Neural progenitor cell (in vitro differentiated cells): ENCODE data around the gene ASTN1. TPM values are rescaled to one million over a fixed set of nuclear protein-coding genes. Genes with fewer than 3 reads are reported as not detected.

Source experiments
- DNase-seq: peaks from one replicate; pipeline ENCODE4 v3.0.0-alpha.2; 2016; ENCODE audit warnings: low spot score
- H2AFZ ChIP-seq: fragments of 200-600 bp; sonication (generic); replicated peaks from 2 replicates; pipeline ENCODE4 v1.6.1; 2016; ENCODE audit warnings: antibody characterized with exemption
- H3F3A ChIP-seq: fragments of 200-600 bp; sonication (generic); 2 replicates; pipeline ENCODE4 v1.6.1; 2016; ENCODE audit warnings: antibody characterized with exemption, low read depth
- H3K27ac ChIP-seq: fragments of 200-600 bp; sonication (generic); 2 replicates; pipeline ENCODE4 v1.5.1; 2016; ENCODE audit warnings: mild to moderate bottlenecking
- H3K27me3 ChIP-seq: fragments of 200-600 bp; sonication (generic); 2 replicates; pipeline ENCODE4 v1.6.1; 2016; ENCODE audit warnings: mild to moderate bottlenecking, moderate library complexity
- H3K36me3 ChIP-seq: fragments of 200-600 bp; sonication (generic); 2 replicates; pipeline ENCODE4 v1.5.1; 2016
- H3K4me1 ChIP-seq: fragments of 200-600 bp; sonication (generic); 2 replicates; pipeline ENCODE4 v1.6.1; 2016; ENCODE audit warnings: mixed run types
- H3K4me2 ChIP-seq: fragments of 200-600 bp; sonication (generic); 2 replicates; pipeline ENCODE4 v1.6.1; 2016
- H3K4me3 ChIP-seq: fragments of 200-600 bp; sonication (generic); 2 replicates; pipeline ENCODE4 v1.5.1; 2016
- H3K79me2 ChIP-seq: fragments of 200-600 bp; sonication (generic); 2 replicates; pipeline ENCODE4 v1.6.1; 2016; ENCODE audit warnings: low read depth
- H3K9ac ChIP-seq: fragments of 200-600 bp; sonication (generic); 2 replicates; pipeline ENCODE4 v1.6.1; 2016
- H3K9me3 ChIP-seq: fragments of 200-600 bp; sonication (generic); 2 replicates; pipeline ENCODE4 v1.5.1; 2016; ENCODE audit warnings: low read depth
- H4K20me1 ChIP-seq: fragments of 200-600 bp; sonication (generic); 2 replicates; pipeline ENCODE4 v1.6.1; 2016; ENCODE audit warnings: low read depth
- H3K27ac Mint-ChIP-seq: 3 replicates; pipeline ENCODE4 v1.8.0; 2021; ENCODE audit warnings: mixed read lengths
- H3K27me3 Mint-ChIP-seq: 2 replicates; pipeline ENCODE4 v1.8.0; 2022; ENCODE audit warnings: low read depth, mild to moderate bottlenecking, inconsistent platforms, moderate library complexity, mixed read lengths; ENCODE audit not compliant: insufficient read depth
- H3K36me3 Mint-ChIP-seq: 3 replicates; pipeline ENCODE4 v1.8.0; 2021; ENCODE audit warnings: mixed read lengths
- H3K4me1 Mint-ChIP-seq: 3 replicates; pipeline ENCODE4 v1.8.0; 2021; ENCODE audit warnings: mixed read lengths
- H3K4me3 Mint-ChIP-seq: 3 replicates; pipeline ENCODE4 v1.8.0; 2021; ENCODE audit warnings: mild to moderate bottlenecking, moderate library complexity, mixed read lengths
- H3K9me3 Mint-ChIP-seq: 3 replicates; pipeline ENCODE4 v1.8.0; 2020; ENCODE audit warnings: mixed read lengths
- EZH2 ChIP-seq: fragments of 200-600 bp; sonication (generic); IDR thresholded peaks from 2 replicates; pipeline ENCODE4 v1.6.1; 2017; ENCODE audit warnings: antibody characterized with exemption, mild to moderate bottlenecking, moderate library complexity
- EZH2phosphoT487 ChIP-seq: fragments of 200-600 bp; sonication (generic); IDR thresholded peaks from 2 replicates; pipeline ENCODE4 v1.6.1; 2017; ENCODE audit warnings: antibody characterized with exemption
- total RNA-seq: library from RNA; depleted of rRNA; stranded (reverse); fragments of >200 nt; gene quantifications from 2 replicates; pipeline ENCODE4 v1.2.3, GENCODE V29; 2015; ENCODE audit warnings: low replicate concordance
- TF ChIP-seq, protein P1 (sequence below): fragments of 200-600 bp; sonication (generic); IDR thresholded peaks from 2 replicates; pipeline ENCODE4 v1.5.1; 2017; ENCODE audit warnings: antibody characterized with exemption, mild to moderate bottlenecking

ASTN1 gene
- total RNA-seq, 1 donor from 2014 or later, result 7.7 TPM

DNA sequence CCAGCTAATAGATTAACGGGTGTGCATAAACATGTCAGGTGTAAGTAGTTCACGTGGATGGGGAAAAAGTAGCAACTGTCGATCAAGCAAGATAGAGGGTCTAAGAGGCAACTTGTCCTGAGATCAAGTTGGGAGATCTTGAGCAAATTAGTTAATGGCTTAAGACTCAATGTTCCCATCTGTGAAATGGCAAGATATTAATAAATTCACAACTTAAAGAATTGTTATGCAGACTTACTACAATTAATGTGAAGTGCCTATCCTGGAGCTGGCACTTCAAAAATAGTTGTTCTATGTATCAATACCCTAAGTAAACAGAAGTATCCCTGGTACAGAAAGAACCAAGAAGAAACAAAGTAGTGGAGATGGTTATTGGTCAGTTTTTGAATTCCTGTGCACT lies 312.4 kb downstream of the ASTN1 start:
- Histone ChIP-seq H3K4me2 (no peak overlapping the region), H2AFZ (no peak overlapping the region), H4K20me1 (no peaks in the 10 kb centered on the region), H3K9ac (no peak overlapping the region), H3K27ac (no peak overlapping the region), H3K4me3 (no peak overlapping the region), H3K36me3 (no peaks in the 10 kb centered on the region), H3K27me3 (no peaks in the 10 kb centered on the region), H3F3A (no peaks in the 10 kb centered on the region), H3K79me2 (no peaks in the 10 kb centered on the region), H3K9me3 (no peaks in the 10 kb centered on the region), H3K4me1 (no peaks in the 10 kb centered on the region)
- peaks cover 5% of the 10 kb centered on the region for H3K4me1 Mint-ChIP-seq
- DNase-seq, result no peak
- no peaks in the 10 kb centered on the region for H3K9me3 Mint-ChIP-seq
- no peak overlapping the region for H3K27ac Mint-ChIP-seq
- H3K36me3 Mint-ChIP-seq, result no peaks in the 10 kb centered on the region
- no peaks in the 10 kb centered on the region for H3K27me3 Mint-ChIP-seq
- H3K4me3 Mint-ChIP-seq, result no peak overlapping the region
- TF ChIP-seq EZH2 (no peak), EZH2phosphoT487 (no peak)
- TF ChIP-seq, protein P1, sequence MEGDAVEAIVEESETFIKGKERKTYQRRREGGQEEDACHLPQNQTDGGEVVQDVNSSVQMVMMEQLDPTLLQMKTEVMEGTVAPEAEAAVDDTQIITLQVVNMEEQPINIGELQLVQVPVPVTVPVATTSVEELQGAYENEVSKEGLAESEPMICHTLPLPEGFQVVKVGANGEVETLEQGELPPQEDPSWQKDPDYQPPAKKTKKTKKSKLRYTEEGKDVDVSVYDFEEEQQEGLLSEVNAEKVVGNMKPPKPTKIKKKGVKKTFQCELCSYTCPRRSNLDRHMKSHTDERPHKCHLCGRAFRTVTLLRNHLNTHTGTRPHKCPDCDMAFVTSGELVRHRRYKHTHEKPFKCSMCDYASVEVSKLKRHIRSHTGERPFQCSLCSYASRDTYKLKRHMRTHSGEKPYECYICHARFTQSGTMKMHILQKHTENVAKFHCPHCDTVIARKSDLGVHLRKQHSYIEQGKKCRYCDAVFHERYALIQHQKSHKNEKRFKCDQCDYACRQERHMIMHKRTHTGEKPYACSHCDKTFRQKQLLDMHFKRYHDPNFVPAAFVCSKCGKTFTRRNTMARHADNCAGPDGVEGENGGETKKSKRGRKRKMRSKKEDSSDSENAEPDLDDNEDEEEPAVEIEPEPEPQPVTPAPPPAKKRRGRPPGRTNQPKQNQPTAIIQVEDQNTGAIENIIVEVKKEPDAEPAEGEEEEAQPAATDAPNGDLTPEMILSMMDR, result no peak

DNA sequence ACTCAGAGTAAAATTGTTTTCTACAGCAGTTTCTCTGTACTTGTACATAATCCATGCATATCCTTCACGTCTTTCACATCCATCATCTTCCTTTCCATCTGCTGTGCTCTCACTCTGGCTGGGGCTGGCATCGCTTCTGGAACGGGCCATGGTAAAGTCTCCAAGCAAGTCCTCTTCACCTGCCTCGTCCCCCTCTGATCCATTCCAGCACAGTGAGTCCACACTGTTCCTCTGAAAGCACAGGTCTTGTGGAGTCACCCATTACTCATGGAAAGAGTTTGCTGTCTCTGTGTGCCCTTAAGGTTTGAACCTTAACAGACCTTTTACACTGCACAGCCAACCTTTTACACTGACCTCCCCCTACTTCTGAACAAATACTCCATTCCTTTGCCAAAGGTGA lies 313.6 kb downstream of the ASTN1 start:
- H3K9me3 ChIP-seq, result no peaks in the 10 kb centered on the region
- H3K27me3 ChIP-seq, result no peaks in the 10 kb centered on the region
- H3K27ac ChIP-seq, result no peak overlapping the region
- no peaks in the 10 kb centered on the region for H4K20me1 ChIP-seq
- DNase-seq, result no peak
- Mint-ChIP-seq H3K9me3 (no peaks in the 10 kb centered on the region), H3K36me3 (no peaks in the 10 kb centered on the region), H3K4me1 (peaks cover 5% of the 10 kb centered on the region), H3K27me3 (no peaks in the 10 kb centered on the region), H3K27ac (no peak overlapping the region), H3K4me3 (no peak overlapping the region)
- no peak overlapping the region for H3K4me2 ChIP-seq
- H3K9ac ChIP-seq, result no peak overlapping the region
- TF ChIP-seq, protein P1, result no peak
- no peak for TF ChIP-seq EZH2phosphoT487
- no peak for TF ChIP-seq EZH2
- no peaks in the 10 kb centered on the region for H3F3A ChIP-seq
- no peak overlapping the region for H2AFZ ChIP-seq
- no peaks in the 10 kb centered on the region for H3K4me1 ChIP-seq
- H3K36me3 ChIP-seq, result no peaks in the 10 kb centered on the region
- H3K4me3 ChIP-seq, result no peak overlapping the region
- no peaks in the 10 kb centered on the region for H3K79me2 ChIP-seq

DNA sequence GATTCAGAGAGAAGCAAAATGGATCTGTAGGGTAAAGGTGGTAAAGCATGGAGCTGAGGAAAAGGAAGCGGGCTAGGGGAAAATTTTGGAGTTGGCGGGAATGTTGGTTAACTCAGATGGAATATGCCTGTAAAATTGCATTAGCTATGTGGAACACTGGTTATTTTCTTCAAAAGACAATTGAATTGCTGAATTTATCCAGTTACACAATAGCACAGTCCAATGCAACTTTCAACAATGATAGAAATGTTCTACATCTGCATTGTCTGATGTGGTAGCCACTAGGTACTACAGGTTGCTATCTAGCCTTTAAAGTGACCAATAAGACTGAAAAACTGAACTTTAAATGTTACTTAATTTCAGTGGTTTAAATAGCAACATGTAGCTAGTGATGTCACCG lies 315.2 kb downstream of the ASTN1 start:
- no peaks in the 10 kb centered on the region for H3K9me3 Mint-ChIP-seq
- DNase-seq, result no peak
- Histone ChIP-seq H3K79me2 (no peaks in the 10 kb centered on the region), H3K4me1 (no peaks in the 10 kb centered on the region), H3K9ac (no peak overlapping the region), H3K36me3 (no peaks in the 10 kb centered on the region), H4K20me1 (no peaks in the 10 kb centered on the region), H3K4me2 (no peak overlapping the region), H3K27ac (no peak overlapping the region), H2AFZ (no peak overlapping the region), H3K27me3 (no peaks in the 10 kb centered on the region), H3K4me3 (no peak overlapping the region), H3K9me3 (no peaks in the 10 kb centered on the region), H3F3A (no peaks in the 10 kb centered on the region)
- H3K27ac Mint-ChIP-seq, result no peak overlapping the region
- TF ChIP-seq EZH2 (no peak), EZH2phosphoT487 (no peak)
- TF ChIP-seq, protein P1, result no peak
- peaks cover 2% of the 10 kb centered on the region for H3K4me1 Mint-ChIP-seq
- H3K27me3 Mint-ChIP-seq, result no peaks in the 10 kb centered on the region
- no peaks in the 10 kb centered on the region for H3K36me3 Mint-ChIP-seq
- no peak overlapping the region for H3K4me3 Mint-ChIP-seq
